Measurements from ENCODE around the gene GLTPD2.
A peak's percentile ranks its signal among the peaks of the same experiment; 100 is the strongest.

GLTPD2 gene
- 0 to 0.97 reads per million in 2 donors for total RNA-seq

DNA sequence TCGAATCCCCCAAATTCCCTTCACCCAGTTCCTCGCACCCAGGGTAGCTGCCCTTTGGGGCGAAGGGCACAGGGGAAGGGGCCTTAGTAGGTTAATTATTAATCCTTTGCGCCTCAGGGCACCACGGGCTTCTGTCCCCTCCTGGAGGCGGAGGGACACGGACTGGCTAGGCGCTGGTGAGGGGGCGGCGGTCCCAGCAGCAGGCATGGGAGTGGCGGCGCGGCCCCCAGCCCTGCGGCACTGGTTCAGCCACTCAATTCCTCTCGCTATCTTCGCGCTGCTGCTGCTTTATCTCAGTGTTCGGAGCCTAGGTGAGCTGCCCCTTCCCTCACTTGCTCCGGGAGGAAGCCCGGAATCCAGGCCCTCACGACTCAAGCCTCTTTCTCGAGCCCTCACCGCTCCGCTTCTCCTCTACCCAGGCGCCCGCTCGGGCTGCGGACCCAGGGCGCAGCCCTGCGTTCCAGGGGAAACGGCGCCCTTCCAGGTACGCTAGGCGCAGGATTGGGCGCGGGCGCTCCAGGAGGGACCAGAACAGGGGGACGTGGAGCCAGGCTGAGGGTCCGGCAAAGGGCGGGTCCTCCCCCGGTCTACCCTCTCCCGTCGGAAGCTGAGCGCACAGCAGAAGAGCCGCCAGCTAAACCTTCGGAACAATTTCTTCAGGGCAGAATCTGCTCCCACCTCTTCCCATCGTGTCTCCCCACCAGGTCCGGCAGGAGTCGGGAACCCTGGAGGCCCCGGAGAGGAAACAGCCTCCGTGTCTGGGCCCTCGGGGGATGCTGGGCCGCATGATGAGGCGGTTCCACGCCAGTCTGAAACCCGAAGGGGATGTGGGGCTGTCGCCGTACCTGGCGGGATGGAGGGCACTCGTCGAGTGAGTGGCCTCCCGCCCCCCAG is at the start of gene GLTPD2:
TSS of gene GLTPD2 (plus strand) at position 158 of the 894 bp plus-strand sequence. CDS start at position 206, 48 bp downstream.
- DNase-seq, result no peak

GRCh38 chr17:4739122-4740024 is 49.4 kb upstream of the GLTPD2 start, which contains the start of the genes CXCL16 and ZMYND15:
Gene CXCL16 (minus strand): TSS chr17:4739928. CDS start chr17:4739339, 589 bp downstream.
Gene ZMYND15 (plus strand): TSS chr17:4739833. CDS start chr17:4740549, 716 bp downstream.
- DNase-seq, result peak; percentile 63

- DNase-seq, result no peak
Observed at GRCh38 chr17:4740025-4740351, 48.8 kb upstream of the GLTPD2 start.

DNA sequence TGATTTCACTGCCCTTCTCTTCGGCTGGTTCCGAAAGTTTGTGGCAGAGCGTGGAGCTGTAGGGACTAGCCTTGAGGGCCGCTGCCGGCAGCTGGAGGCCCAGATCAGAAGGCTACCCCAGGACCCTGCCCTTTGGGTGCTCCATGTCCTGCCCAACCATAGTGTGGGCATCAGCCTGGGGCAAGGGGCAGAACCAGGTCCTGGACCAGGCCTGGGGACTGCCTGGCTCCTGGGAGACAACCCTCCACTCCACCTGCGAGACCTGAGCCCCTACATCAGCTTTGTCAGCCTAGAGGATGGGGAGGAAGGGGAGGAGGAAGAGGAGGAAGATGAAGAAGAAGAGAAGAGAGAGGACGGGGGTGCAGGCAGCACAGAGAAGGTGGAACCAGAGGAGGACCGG is 48.2 kb upstream of the GLTPD2 start:
- no peak for DNase-seq

DNA sequence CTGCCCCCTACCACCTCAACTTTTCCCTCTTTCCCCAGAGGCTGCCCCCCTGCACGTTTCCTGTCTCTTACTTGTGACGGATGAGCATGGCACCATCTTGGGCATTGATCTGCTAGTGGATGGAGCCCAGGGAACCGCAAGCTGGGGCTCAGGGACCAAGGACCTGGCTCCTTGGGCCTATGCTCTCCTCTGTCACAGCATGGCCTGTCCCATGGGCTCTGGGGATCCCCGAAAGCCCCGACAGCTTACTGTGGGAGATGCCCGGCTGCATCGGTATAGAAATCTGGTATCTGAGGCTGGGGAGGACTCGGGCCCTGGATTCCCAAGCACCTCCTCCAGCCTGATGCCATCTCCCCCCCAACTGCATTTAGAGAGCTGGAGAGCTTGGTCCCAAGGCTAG is 47.2 kb upstream of the GLTPD2 start:
- no peak for DNase-seq

DNA sequence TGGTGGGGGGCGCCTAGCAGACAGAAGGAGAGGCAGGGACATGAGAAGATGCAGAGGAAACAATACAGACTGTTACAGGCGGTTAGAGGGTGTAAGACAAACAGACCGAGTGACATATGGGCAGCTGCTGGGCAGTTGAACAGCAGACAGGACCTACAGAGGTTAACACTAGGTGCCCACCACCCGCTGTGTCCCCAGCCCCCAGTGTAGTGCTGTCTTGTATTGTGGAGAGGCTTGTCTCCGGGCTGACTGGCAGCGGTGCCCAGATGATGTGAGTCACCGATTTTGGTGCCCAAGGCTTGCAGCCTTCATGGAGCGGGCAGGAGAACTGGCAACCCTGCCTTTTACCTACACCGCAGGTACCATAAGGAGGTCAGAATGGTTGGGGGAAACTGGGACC is 46.6 kb upstream of the GLTPD2 start:
- DNase-seq, result no peak

DNA sequence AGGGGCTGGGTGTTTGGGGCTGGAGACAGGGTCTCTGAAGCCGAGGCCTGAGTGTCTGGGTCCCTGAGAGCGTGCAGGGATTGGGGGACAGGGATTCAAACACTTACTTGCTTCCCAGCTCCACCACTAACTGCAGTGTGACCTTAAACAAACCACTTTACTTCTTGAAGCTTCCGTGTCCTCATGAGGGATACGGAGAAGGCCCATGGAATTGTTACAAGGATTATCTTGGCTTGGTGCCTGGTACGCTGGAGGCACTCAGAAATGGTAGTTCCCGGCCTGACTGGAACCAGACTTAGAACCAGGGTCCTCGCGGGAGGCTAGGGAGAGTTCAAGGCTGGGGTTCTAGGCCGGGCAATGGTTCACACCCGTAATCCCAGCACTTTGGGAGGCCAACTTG is 46.1 kb upstream of the GLTPD2 start:
- DNase-seq, result no peak

GRCh38 chr17:4743216-4743615 is 45.5 kb upstream of the GLTPD2 start:
- no peak for DNase-seq

GRCh38 chr17:4743898-4744297 is 44.9 kb upstream of the GLTPD2 start:
- no peak for DNase-seq

DNA sequence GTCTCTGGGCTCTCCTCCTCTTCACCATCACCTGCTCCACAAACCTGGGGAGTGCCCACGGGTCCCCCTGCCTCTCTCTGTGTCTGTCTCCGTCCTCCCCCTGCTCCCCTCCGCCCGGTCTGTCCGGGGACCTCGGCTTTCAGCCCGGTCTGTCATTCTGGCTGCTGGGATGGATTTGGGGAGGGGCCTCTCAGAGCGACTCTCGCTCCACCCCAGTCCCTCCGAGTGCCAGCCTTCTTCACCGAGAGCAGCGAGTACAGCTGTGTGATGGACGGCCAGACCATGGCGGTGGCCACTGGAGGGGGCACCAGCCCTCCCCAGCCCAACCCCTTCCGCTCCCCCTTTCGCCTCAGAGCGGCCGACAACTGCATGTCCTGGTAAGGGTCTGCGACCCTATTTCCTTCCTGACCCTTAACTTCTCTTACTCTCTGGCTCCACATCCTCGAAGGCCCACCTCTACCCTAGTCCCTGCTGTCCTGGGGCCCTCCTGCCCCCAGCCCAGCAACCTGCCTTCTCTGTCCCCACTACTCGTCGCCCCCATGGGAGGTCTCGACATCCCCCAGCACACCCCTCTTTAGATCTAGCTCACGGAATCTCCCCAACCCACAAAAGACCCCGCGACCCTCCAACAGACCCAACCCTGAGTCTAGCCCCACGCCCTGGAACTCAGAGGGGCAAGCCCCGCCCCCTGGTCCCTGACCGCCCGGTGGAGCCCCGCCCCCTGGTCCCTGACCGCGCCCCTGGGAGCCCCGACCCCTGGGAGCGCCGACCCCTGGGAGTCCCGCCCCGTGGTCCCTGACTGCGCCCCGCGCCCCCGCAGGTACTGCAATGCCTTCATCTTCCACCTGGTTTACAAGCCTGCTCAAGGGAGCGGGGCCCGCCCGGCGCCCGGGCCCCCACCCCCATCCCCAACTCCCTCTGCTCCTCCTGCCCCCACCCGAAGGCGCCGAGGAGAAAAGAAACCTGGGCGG is 43.5 kb upstream of the GLTPD2 start:
- DNase-seq, result no peak

- DNase-seq, result no peak
Observed at GRCh38 chr17:4747847-4748246, 40.9 kb upstream of the GLTPD2 start.

DNA sequence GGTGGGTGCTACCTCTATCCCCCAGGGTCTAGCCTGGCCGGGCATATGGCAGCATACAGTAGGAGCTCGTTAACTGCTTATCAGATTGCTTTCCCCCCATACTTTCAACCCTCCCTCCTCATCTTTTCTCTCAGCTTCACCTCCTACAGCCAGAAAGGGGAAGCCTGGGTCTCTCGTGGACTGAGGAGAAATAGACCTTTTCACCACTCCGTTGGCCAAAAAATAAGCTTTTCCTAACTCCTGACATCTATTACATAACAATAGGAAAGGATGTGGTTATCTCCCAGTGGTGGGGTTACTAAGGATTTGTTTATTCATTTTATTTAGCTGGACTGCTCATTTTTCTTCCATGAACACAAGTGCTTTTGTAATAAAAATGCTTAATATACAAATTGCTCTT is 40.1 kb upstream of the GLTPD2 start:
- DNase-seq, result no peak

GRCh38 chr17:4750606-4751005 is 38.2 kb upstream of the GLTPD2 start:
- DNase-seq, result no peak

DNA sequence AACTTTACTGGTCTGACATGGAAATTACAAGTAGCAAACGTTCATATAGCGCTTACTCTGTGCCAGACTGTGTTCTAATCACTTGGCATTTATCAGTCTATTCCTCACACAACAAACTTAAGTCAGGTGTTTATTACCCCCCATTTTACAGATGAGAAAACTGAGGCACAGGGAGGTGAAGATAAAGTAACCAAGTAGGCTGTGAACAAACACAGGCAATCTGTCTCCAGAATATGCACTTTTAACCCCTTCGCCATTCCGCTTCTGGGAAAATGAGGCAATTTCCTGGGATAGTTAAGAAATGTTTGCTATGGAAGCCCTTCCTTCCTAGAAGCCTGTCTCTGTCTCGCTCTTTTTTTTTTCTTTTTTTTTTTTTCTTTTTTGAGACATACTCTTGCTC is 36.8 kb upstream of the GLTPD2 start:
- no peak for DNase-seq

- DNase-seq, result no peak
Observed at GRCh38 chr17:4753392-4753791, 35.4 kb upstream of the GLTPD2 start.

DNA sequence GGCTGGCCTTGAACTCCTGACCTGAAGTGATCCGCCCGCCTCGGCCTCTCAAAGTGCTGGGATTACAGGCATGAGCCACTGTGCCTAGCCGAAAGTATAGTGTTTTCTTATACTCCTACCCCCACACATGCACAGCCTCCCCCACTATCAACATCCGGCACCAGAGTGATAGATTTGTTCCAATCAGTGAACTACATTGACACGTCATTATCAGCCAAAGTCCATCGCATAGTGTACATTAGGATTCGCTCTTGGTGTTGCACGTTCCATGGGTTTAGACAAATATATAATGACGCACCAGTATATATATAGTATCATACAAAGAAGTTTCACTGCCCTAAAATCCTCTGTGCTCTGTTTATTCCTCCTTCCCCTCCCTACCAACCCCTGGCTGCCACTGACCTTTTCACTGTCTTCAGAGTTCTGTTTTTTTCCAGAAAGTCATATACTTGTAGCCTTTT is 29.0 kb upstream of the GLTPD2 start:
- no peak for DNase-seq

GRCh38 chr17:4764595-4764994 is 24.2 kb upstream of the GLTPD2 start:
- DNase-seq, result no peak

DNA sequence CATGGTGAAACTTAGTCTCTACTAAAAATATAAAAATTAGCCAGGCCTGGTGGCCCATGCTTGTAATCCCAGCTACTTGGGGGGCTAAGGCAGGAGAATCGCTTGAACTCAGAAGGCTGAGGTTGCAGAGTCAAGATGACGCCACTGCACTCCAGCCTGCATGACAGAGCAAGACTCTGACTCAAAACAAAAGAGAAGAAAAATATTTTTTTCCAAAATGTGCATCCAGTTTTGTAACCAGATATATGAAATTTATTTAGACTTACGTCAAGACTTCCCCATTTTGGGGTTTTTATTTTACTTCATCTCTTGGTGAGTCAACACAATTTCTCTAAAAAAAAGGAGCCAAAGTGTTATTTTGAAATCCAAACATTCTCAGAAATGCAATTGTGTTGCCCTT is 22.6 kb upstream of the GLTPD2 start:
- no peak for DNase-seq

DNA sequence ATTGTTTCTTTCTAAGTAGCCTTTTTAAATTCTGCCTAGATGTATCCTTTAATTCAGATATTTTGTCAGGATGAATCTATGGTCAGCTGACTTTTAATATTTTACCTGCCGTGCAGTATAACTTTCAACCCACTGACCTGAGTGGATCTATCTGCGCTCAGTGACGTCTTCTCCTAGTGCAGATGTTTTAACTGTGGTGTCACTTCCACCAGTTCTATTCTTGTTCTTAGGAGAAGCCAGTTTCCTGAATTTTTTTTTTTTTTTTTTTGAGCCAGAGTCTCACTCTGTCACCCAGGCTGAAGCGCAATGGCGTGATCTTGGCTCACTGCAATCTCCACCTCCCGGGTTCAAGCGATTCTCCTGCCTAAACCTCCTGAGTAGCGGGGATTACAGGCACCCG is 22.0 kb upstream of the GLTPD2 start:
- no peak for DNase-seq

- no peak for DNase-seq
Observed at GRCh38 chr17:4768298-4768697, 20.5 kb upstream of the GLTPD2 start.

DNA sequence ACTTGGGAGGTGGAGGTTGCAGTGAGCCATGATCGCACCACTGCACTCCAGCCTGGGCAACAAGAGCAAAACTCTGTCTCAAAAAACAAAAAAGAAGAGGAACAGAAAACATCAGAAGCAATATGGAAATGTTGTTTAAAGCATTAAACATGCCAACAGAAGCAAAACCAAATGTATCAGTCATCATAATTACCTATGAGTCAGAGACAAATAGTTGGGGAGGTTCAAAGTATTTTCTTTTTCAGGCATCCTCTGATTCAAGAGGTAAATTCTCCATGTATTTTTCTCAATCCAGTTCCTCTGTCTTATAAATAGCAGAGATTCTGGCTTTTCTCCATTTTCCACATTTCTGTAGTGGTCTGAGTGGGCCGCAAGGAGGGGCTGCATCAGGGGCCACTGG is 19.1 kb upstream of the GLTPD2 start:
- DNase-seq, result no peak

DNA sequence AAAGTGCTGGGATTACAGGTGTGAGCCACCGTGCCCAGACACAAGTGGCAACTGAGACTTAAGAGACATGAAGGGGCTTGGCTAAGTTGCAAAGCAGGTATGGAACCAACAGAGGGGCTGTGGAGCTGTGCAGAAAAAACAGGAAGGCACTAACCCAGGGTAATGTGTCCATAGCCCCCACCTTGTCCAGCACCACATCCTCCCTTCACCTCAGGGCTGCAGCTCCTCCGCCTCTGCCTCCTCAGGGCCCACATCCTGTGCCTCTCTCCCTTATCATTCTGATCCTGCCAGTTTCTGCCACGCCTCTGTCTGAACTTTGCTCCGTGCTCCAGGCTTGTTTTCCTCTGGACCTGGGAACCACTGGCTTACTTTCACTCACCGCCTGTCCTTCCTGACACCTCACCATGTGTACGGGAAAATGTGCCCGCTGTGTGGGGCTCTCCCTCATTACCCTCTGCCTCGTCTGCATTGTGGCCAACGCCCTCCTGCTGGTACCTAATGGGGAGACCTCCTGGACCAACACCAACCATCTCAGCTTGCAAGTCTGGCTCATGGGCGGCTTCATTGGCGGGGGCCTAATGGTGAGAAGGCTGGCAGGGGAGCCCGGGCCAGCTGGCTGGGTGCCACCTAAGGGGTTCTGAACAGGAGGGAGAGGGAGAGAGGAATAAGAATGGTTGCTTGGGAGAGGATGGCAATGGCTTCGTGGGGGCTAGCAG is 17.1 kb upstream of the GLTPD2 start, which contains the start of gene TM4SF5:
TSS of gene TM4SF5 (plus strand) at position 368 of the 716 bp plus-strand sequence. CDS start at position 405, 37 bp downstream.
- no peak for DNase-seq

All from T-helper 9 cell (primary cell).